MM.1S (cell line): Measurements from ENCODE around the gene TTC39C.

ENCODE experiments used
- CTCF ChIP-seq: fragments of 300-600 bp; sonication (generic); IDR thresholded peaks from 2 replicates; pipeline ENCODE4 v1.5.1; 2016; ENCODE audit warnings: antibody characterized with exemption, low read length, mixed read lengths
- EZH2 ChIP-seq: fragments of 300-600 bp; sonication (generic); optimal IDR thresholded peaks from 2 replicates; pipeline ENCODE3; 2017; ENCODE audit warnings: low read depth, mild to moderate bottlenecking, antibody characterized with exemption, low read length, mixed read lengths

GRCh38 chr18:24010673-24011072, 3.9 kb upstream of the TTC39C start:
- TF ChIP-seq EZH2 (no peak), CTCF (no peak)
